ENCODE data around the gene APOBEC4.

GRCh38 chr1:183636783-183637182, 16.3 kb downstream of the APOBEC4 start:
- TF ChIP-seq CTCF (IDR thresholded peaks at IDR 0.05) = no peak
- no peak for TF ChIP-seq ZFX (IDR thresholded peaks at IDR 0.05; ENCODE audit: borderline replicate concordance)
